BLaER1 (cell line): ENCODE measurements around the gene ZDHHC6.
"Not testable (repeated sequence)": the region's sequence is repeated elsewhere in the genome, so short reads cannot be mapped to it uniquely, and the experiment has no call there.

ENCODE experiments used
- H3K27ac ChIP-seq: shearing (Covaris generic); formaldehyde crosslinking; 2 replicates; pipeline ENCODE4 v1.8.1; 2022
- H3K27me3 ChIP-seq: shearing (Covaris generic); formaldehyde crosslinking; 2 replicates; pipeline ENCODE4 v1.8.1; 2022
- H3K36me3 ChIP-seq: shearing (Covaris generic); formaldehyde crosslinking; 2 replicates; pipeline ENCODE4 v1.8.1; 2022
- H3K4me1 ChIP-seq: shearing (Covaris generic); formaldehyde crosslinking; 2 replicates; pipeline ENCODE4 v1.8.1; 2022
- H3K4me2 ChIP-seq: shearing (Covaris generic); formaldehyde crosslinking; 2 replicates; pipeline ENCODE4 v1.8.1; 2022
- H3K4me3 ChIP-seq: shearing (Covaris generic); formaldehyde crosslinking; 2 replicates; pipeline ENCODE4 v1.8.1; 2022
- H3K9ac ChIP-seq: shearing (Covaris generic); formaldehyde crosslinking; 2 replicates; pipeline ENCODE4 v1.8.1; 2022
- H3K9me3 ChIP-seq: shearing (Covaris generic); formaldehyde crosslinking; 2 replicates; pipeline ENCODE4 v1.8.1; 2022
- H4K20me1 ChIP-seq: shearing (Covaris generic); formaldehyde crosslinking; 2 replicates; pipeline ENCODE4 v1.8.1; 2022
- Cebpa-rat ChIP-seq: shearing (Covaris generic); IDR thresholded peaks from 2 replicates; pipeline ENCODE4 v1.8.1; 2022

ZDHHC6 gene

DNA sequence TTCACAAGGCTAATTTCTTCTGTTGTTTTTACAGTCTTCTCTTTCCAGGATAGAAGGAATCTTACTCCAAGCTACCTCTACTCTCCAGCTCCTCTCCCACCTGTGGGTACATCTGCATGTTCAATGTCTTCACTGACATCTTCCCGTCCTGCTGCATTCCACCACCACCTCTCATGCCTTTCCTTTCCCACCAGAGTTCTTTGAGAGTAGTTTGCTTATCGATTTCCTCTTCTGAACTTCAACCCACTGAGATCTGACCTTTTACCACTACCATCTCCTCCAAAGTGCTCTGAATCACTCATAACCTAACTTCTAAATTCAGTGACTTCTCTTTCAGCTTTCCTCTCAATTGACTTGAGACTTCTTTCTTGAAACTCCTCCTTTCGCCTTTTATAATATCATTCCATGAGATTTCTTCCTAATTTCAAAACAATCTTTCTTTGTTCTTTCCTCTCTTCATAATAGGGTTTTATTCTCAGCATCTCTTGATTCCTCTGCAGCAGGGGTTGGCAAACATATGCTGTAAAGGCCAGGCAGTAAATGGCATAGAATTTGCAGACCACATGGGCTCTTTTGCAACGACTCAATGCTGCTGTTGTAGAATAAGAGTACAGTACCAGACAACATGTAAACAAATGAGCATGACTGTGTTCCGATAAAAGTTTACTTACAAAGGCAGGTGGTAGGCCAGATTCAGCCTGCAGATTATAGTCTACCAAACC is 50.7 kb downstream of the ZDHHC6 start:
- no peak overlapping the region for H3K4me2 ChIP-seq
- H3K4me1 ChIP-seq = no peaks in the 10 kb centered on the region

DNA sequence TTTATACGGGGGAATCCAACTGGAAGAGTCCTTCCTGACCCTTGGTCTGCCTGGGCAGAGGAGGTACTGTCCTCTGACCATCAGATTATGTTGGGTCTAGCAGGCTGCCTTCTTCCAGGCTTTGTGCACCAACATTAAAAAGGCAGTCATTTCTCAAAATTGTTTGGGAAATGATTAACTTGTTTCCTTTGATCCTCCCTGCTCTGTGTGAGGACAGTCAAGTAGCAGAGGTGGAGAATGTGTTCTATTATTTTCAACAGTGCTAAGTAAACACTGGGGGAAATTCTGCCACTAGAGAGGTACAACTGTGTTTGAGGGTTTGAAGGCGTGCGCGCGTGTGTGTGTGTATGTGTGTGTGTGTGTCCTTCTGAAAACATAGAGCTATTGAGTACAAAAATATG is 52.2 kb downstream of the ZDHHC6 start:
- H3K27ac ChIP-seq = no peak overlapping the region
- no peak overlapping the region for H3K9ac ChIP-seq

More for the DNA sequence above, 50.7 kb downstream of the ZDHHC6 start:
- Histone ChIP-seq H4K20me1 (0 out of 2 replicates have a peak, but pooled peaks cover 6% of the 10 kb centered on the region), H3K36me3 (peaks cover 61% of the 10 kb centered on the region), H3K27ac (no peak overlapping the region), H3K9ac (no peak overlapping the region), H3K4me3 (no peak overlapping the region), H3K9me3 (no peaks in the 10 kb centered on the region), H3K27me3 (no peaks in the 10 kb centered on the region)
- no peak for TF ChIP-seq Cebpa-rat

DNA sequence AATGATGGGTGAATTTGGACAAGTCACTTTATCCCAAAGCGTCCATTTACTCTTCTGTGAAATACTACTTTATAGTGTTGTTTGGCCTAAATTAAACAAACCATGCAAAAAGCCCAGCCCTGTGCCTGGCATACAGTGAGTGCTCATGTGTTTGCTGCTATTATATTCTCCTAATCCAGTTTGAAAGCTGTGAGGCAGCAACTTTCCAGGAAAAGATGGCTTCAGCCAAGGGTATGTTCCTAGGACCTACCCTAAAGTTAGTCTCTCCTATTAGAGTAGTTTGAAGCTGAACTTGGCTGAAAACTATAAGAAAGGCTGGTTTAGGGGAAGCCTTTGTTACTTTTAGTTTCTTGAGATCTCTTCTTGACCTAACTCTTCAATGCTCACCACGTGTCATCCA is 52.9 kb downstream of the ZDHHC6 start:
- Histone ChIP-seq H4K20me1 (0 out of 2 replicates have a peak, but pooled peaks cover 6% of the 10 kb centered on the region), H3K4me2 (no peak overlapping the region), H3K4me3 (no peak overlapping the region), H3K36me3 (peaks cover 43% of the 10 kb centered on the region), H3K9me3 (no peaks in the 10 kb centered on the region), H3K9ac (no peak overlapping the region), H3K4me1 (peaks cover 15% of the 10 kb centered on the region), H3K27me3 (no peaks in the 10 kb centered on the region), H3K27ac (no peak overlapping the region)
- no peak for TF ChIP-seq Cebpa-rat

More for the DNA sequence above, 52.2 kb downstream of the ZDHHC6 start:
- Histone ChIP-seq H3K4me1 (peaks cover 9% of the 10 kb centered on the region), H3K36me3 (peaks cover 50% of the 10 kb centered on the region), H3K4me3 (no peak overlapping the region), H3K27me3 (no peaks in the 10 kb centered on the region), H4K20me1 (0 out of 2 replicates have a peak, but pooled peaks cover 6% of the 10 kb centered on the region), H3K4me2 (no peak overlapping the region), H3K9me3 (no peaks in the 10 kb centered on the region)
- TF ChIP-seq Cebpa-rat = no peak

DNA sequence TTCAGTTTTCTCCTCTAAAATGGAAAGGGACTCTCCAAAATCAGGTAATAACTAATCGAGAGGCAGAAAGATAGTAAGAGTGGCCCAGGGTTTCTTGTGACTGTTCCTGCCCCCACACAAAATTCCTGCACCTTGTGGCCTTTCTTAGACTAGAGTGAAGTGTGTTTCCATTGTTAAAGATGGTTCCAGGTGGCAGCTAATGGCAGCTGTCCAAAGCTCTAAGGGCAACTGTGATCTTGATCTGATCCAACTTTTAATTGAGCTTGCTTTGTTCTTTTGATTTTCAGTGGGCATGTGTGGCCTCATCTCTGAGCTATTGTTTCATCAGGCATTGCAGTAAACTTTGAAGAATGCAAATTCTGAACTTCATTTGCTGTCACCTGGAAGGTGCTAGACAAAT is 53.4 kb downstream of the ZDHHC6 start:
- Histone ChIP-seq H3K9ac (no peak overlapping the region), H3K36me3 (peaks cover 38% of the 10 kb centered on the region), H4K20me1 (0 out of 2 replicates have a peak, but pooled peaks cover 6% of the 10 kb centered on the region), H3K27me3 (no peaks in the 10 kb centered on the region), H3K4me2 (no peak overlapping the region), H3K9me3 (no peaks in the 10 kb centered on the region), H3K4me1 (peaks cover 17% of the 10 kb centered on the region), H3K27ac (no peak overlapping the region), H3K4me3 (no peak overlapping the region)
- no peak for TF ChIP-seq Cebpa-rat

DNA sequence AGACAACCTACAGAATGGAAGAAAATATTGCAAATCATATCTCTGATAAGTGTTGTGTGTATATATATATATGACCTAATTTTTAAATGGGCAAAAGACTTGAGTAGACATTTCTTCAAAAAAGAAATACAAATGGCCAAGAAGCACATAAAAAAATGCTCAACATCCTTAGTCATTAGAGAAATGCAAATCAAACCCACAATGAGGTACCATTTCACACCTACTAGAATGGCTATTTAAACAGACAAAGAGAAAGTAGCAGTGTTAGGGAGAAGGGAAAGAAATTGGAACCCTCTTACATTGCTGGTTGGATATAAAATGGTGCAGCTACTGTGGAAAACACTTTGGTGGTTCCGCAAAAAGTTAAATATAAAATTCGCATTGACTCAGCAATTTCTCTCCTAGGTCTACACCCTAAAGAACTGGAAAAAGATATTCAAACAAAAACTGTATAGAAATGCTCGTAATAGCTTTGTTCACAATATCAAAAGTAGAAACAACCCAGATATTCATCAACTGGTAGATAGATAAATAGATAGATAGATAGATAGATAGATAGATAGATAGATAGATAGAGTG is 56.5 kb downstream of the ZDHHC6 start:
- H3K36me3 ChIP-seq = peaks cover 11% of the 10 kb centered on the region; the same call in 1 of the 2 replicates
- no peak overlapping the region for H3K4me3 ChIP-seq
- TF ChIP-seq Cebpa-rat = no peak
- no peak overlapping the region for H3K27ac ChIP-seq
- peaks cover 6% of the 10 kb centered on the region; the same call in 1 of the 2 replicates for H4K20me1 ChIP-seq
- no peak overlapping the region for H3K4me2 ChIP-seq
- H3K9ac ChIP-seq = no peak overlapping the region
- no peaks in the 10 kb centered on the region for H3K27me3 ChIP-seq
- H3K9me3 ChIP-seq = no peaks in the 10 kb centered on the region
- H3K4me1 ChIP-seq = peaks cover 17% of the 10 kb centered on the region

DNA sequence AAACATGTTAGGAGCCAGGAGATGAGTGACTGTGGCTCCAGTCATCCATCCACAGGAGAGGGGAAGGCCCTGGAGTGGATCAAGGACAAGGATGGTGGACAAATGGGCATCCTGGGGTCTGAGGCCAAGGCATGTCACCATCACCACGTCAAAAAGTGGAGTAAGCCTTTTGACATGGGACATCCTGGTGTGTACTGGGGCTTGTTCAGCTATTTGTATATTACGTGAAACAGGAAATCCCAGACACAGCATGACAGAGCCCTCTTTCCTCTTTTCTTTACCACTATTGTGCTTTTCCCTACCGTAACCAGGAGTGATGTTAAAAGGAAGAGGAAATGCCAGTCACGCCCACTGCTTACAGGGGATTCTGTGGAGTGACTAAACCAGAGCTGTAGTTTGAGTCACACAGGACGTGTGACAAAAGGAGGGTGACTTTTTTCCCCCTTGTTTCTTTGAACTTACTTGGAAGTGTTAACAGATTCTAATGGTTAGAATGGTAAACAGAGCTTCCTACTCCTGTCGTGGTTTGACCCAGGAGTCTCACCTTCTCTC is 57.4 kb downstream of the ZDHHC6 start:
- Histone ChIP-seq H3K27ac (no peak overlapping the region), H3K9ac (no peak overlapping the region), H3K9me3 (no peaks in the 10 kb centered on the region), H3K4me2 (peak overlapping the region; percentile 56), H4K20me1 (peaks cover 4% of the 10 kb centered on the region; the same call in 1 of the 2 replicates), H3K36me3 (0 out of 2 replicates have a peak, but pooled peaks cover 2% of the 10 kb centered on the region), H3K4me1 (peaks cover 17% of the 10 kb centered on the region), H3K27me3 (no peaks in the 10 kb centered on the region), H3K4me3 (no peak overlapping the region)
- TF ChIP-seq Cebpa-rat = no peak

DNA sequence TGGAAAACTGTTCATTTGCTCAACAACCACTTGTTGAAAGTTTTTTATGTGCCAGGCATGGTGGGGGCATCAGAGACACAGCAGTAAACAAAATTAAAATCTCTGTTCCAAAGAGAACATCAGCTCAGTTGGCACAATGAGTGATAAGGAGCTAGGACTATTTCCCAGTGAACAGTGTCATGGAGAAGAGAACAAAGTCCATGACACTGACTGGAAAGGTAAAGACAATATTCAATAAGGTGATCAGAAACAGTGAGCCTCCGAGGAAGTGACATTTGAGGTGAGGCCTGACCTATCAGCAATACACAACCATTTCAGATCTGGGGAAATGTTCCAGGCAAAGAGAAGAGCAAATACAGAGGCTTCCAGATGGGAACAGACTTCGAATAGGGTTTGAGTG is 58.2 kb downstream of the ZDHHC6 start:
- H3K4me2 ChIP-seq = no peak overlapping the region
- H3K9me3 ChIP-seq = no peaks in the 10 kb centered on the region
- no peak for TF ChIP-seq Cebpa-rat
- no peak overlapping the region for H3K27ac ChIP-seq
- no peak overlapping the region for H3K9ac ChIP-seq
- no peaks in the 10 kb centered on the region; the same call in 1 of the 2 replicates for H3K36me3 ChIP-seq
- no peak overlapping the region for H3K4me3 ChIP-seq
- H4K20me1 ChIP-seq = no peaks in the 10 kb centered on the region; the same call in 1 of the 2 replicates
- H3K27me3 ChIP-seq = no peaks in the 10 kb centered on the region
- peaks cover 17% of the 10 kb centered on the region for H3K4me1 ChIP-seq

DNA sequence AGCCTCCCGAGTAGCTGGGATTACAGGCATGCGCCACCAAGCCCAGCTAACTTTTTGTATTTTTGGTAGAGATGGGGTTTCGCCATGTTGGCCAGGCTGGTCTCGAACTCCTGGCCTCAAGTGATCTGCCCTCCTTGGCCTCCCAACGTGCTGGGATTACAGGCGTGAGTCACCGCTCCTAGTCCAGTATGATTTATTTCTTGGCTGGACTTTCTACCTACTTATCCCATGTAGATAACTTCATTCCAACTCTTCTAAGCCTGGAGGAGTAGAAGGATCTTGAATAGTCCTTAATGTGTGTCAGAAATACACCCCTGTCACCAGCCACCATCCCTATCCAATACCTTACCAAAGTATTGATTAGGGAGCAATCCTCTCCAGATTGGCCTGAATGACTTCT is 58.7 kb downstream of the ZDHHC6 start:
- H3K4me1 ChIP-seq = peaks cover 17% of the 10 kb centered on the region
- H3K36me3 ChIP-seq, H4K20me1 ChIP-seq, H3K4me3 ChIP-seq, H3K9me3 ChIP-seq, H3K27ac ChIP-seq, H3K27me3 ChIP-seq, H3K4me2 ChIP-seq, H3K9ac ChIP-seq: not testable (repeated sequence)

DNA sequence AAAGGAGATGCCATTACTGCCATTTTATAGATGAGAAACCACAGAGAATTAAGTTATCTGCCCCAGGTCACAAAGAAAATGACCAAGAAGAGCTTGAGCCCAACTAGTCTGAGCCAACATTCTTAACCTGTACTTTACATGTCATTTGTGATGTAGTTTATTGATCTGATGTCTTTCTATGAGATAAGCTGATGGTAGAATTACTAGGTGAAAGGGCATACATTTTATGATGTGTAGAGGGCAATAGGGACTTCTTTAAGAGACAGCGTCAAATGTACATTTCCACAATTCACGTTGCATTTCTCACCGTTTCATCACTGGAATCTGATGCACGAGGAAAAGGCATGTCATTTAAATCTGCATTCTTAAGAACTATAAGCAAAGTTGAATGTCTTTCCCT is 61.5 kb downstream of the ZDHHC6 start:
- peaks cover 28% of the 10 kb centered on the region; the same call in 1 of the 2 replicates for H3K36me3 ChIP-seq
- H4K20me1 ChIP-seq = peaks cover 16% of the 10 kb centered on the region; the same call in 1 of the 2 replicates
- H3K4me2 ChIP-seq = no peak overlapping the region
- H3K9ac ChIP-seq = no peak overlapping the region
- H3K4me1 ChIP-seq = peaks cover 15% of the 10 kb centered on the region
- no peaks in the 10 kb centered on the region for H3K27me3 ChIP-seq
- TF ChIP-seq Cebpa-rat = no peak
- H3K9me3 ChIP-seq = no peaks in the 10 kb centered on the region
- no peak overlapping the region for H3K27ac ChIP-seq
- no peak overlapping the region for H3K4me3 ChIP-seq

DNA sequence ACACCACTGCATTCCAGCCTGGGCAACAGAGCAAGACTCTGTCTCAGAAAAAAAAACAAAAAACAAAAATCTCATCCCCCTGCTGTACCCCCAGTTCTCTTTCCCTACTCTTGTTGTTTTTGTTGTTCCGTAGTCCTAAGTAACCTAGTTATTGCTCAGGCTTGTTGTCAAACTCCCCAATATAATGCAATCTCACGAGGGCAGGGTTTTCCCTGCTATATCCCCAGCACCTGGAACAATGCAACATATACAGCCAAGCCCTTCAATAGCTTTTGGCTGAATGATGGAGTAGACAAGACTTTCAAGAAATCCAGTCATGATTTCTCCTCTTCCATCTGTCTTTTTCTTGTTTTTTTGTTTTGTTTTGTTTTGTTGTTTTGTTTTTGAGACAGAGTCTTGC is 62.6 kb downstream of the ZDHHC6 start:
- Histone ChIP-seq H3K9me3 (no peaks in the 10 kb centered on the region), H3K27me3 (no peaks in the 10 kb centered on the region), H3K4me1 (peaks cover 4% of the 10 kb centered on the region), H4K20me1 (peaks cover 16% of the 10 kb centered on the region; the same call in 1 of the 2 replicates), H3K27ac (no peak overlapping the region), H3K4me2 (no peak overlapping the region), H3K36me3 (peaks cover 36% of the 10 kb centered on the region; the same call in 1 of the 2 replicates), H3K9ac (no peak overlapping the region), H3K4me3 (no peak overlapping the region)
- TF ChIP-seq Cebpa-rat = no peak
